Testis (tissue), 2 donors: Measurements from ENCODE around the gene VSNL1.

ENCODE experiments used
- POLR2A ChIP-seq: fragments of 450-650 bp; IDR thresholded peaks from one replicate; pipeline ENCODE4 v1.6.1; 2017; ENCODE audit warnings: antibody characterized with exemption, mild to moderate bottlenecking, moderate library complexity
- TF ChIP-seq, protein P1 (sequence below), 3 experiments: fragments of 450-650 bp in 2 of 3; fragments of 200-600 bp in 1 of 3; sonication (generic) in 1 of 3; IDR thresholded peaks; one replicate each; pipeline ENCODE4 v1.5.1; 2016 to 2019; ENCODE audit warnings: antibody characterized with exemption in 3 of 3, mild to moderate bottlenecking in 2 of 3, moderate library complexity in 1 of 3

DNA sequence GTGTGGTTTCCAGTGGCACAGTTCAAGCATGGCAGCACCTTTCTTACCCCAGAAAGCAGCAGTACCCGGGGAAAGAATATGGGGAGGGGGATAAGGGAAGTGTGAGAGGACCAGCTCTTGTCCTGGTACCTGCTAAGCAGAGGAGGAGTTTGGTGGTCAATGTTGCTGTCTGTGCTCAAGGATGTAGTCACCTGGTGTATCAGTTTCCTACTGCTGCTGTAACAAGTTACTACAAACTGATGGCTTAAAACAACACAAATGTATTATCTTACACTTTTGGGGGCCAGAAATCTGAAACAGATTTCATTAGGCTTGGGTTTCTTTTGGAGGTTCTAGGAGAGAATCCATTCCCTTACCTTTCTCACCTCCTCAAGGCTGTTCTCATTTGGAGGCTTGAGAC lies 77.5 kb downstream of the VSNL1 start:
- TF ChIP-seq, protein P1, sequence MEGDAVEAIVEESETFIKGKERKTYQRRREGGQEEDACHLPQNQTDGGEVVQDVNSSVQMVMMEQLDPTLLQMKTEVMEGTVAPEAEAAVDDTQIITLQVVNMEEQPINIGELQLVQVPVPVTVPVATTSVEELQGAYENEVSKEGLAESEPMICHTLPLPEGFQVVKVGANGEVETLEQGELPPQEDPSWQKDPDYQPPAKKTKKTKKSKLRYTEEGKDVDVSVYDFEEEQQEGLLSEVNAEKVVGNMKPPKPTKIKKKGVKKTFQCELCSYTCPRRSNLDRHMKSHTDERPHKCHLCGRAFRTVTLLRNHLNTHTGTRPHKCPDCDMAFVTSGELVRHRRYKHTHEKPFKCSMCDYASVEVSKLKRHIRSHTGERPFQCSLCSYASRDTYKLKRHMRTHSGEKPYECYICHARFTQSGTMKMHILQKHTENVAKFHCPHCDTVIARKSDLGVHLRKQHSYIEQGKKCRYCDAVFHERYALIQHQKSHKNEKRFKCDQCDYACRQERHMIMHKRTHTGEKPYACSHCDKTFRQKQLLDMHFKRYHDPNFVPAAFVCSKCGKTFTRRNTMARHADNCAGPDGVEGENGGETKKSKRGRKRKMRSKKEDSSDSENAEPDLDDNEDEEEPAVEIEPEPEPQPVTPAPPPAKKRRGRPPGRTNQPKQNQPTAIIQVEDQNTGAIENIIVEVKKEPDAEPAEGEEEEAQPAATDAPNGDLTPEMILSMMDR (IDR thresholded peaks at IDR 0.05) = no peak
- no peak for TF ChIP-seq POLR2A
